ENCODE data around the gene KIF16B. TPM values are rescaled to one million over a fixed set of nuclear protein-coding genes. Genes with fewer than 3 reads are reported as not detected.

The KIF16B gene
- total and polyA plus RNA-seq, 2 donors (not counting 3 experiments of a cell fraction or from before 2014, with no cell fraction given) = 2.9 to 8.8 TPM

DNA sequence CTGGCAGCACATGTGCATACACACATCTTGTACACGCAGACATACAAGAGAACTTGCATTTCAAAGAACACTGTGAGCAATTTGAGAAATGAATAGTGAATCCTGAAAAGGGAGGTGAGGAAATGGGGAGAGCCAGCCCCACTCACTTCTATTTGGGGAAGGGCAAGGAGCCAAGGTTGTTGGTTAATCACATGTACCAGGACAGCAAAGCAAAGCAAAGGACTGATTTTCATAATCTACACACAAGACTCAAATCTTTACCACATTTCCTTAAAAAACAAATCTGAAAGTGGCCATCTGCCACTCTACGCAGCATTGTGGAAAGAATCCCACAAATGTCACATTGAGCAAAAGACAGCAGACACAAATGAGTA lies 35.0 kb upstream of the KIF16B start:
- H3K9ac ChIP-seq (replicated peaks; ENCODE audit: extremely low read depth, insufficient read depth, low read length) = no peak overlapping the region
- DNase-seq (ENCODE audit: low read depth, low spot score) (no peak), FAIRE-seq (no peak)
- no peak overlapping the region for H2AFZ ChIP-seq (ENCODE audit: low read depth, low read length)
- no peaks in the 10 kb centered on the region for H3K79me2 ChIP-seq (ENCODE audit: control insufficient read depth, insufficient read depth, low read length)
- POLR2A ChIA-PET = no interaction called here
- no peaks in the 10 kb centered on the region for H3K4me1 ChIP-seq (ENCODE audit: control insufficient read depth, extremely low read depth, insufficient read depth, low read length)
- dilution Hi-C loops (cut with MboI; ENCODE audit: extremely low pct_ligation_motif_present, low sequenced_read_pairs) = no loop called here
- H3K27me3 ChIP-seq (ENCODE audit: control insufficient read depth in 2 of 2, insufficient read depth in 2 of 2, low read length in 2 of 2) = no peaks in the 10 kb centered on the region
- intact Hi-C loops (cut with micrococcal nuclease) = no loop called here
- H3K4me2 ChIP-seq (ENCODE audit: insufficient read depth, low read length) = no peak overlapping the region
- H3K4me3 ChIP-seq (replicated peaks in 1 of 3; ENCODE audit: insufficient read depth in 1 of 3, low read depth in 1 of 3, low read length in 3 of 3) = no peak overlapping the region
- BruUV-seq (replicated peaks) = no TSS peak
- H4K20me1 ChIP-seq (replicated peaks; ENCODE audit: control insufficient read depth, extremely low read depth, insufficient read depth, low read length) = no peaks in the 10 kb centered on the region
- no peaks in the 10 kb centered on the region for H3K9me1 ChIP-seq (replicated peaks; ENCODE audit: control insufficient read depth, extremely low read depth, insufficient read depth, low read length)
- no peaks in the 10 kb centered on the region for H3K36me3 ChIP-seq (ENCODE audit: control insufficient read depth in 2 of 2, extremely low read depth in 1 of 2, insufficient read depth in 2 of 2, low read length in 2 of 2)
- CTCF ChIA-PET = no interaction called here
- TF ChIP-seq POLR2AphosphoS5 (IDR thresholded peaks at IDR 0.05; ENCODE audit: insufficient read depth, low read depth, low read length) (no peak), POLR2A (IDR thresholded peaks at IDR 0.05; ENCODE audit: low read depth, low read length) (no peak), GATA2 (IDR thresholded peaks at IDR 0.05; ENCODE audit: insufficient read depth, insufficient read length, low read depth, low read length) (no peak), JUN (IDR thresholded peaks at IDR 0.05; ENCODE audit: borderline replicate concordance, insufficient read depth, insufficient read length, low read depth) (no peak), FOS (IDR thresholded peaks at IDR 0.05; ENCODE audit: borderline replicate concordance, insufficient read depth, low read length) (no peak), MYC (IDR thresholded peaks at IDR 0.05; ENCODE audit: low read depth, low read length) (no peak)
- TF ChIP-seq, protein P1, sequence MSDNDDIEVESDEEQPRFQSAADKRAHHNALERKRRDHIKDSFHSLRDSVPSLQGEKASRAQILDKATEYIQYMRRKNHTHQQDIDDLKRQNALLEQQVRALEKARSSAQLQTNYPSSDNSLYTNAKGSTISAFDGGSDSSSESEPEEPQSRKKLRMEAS (IDR thresholded peaks at IDR 0.05; ENCODE audit: insufficient read depth, insufficient read length) = no peak
- TF ChIP-seq, protein P2, sequence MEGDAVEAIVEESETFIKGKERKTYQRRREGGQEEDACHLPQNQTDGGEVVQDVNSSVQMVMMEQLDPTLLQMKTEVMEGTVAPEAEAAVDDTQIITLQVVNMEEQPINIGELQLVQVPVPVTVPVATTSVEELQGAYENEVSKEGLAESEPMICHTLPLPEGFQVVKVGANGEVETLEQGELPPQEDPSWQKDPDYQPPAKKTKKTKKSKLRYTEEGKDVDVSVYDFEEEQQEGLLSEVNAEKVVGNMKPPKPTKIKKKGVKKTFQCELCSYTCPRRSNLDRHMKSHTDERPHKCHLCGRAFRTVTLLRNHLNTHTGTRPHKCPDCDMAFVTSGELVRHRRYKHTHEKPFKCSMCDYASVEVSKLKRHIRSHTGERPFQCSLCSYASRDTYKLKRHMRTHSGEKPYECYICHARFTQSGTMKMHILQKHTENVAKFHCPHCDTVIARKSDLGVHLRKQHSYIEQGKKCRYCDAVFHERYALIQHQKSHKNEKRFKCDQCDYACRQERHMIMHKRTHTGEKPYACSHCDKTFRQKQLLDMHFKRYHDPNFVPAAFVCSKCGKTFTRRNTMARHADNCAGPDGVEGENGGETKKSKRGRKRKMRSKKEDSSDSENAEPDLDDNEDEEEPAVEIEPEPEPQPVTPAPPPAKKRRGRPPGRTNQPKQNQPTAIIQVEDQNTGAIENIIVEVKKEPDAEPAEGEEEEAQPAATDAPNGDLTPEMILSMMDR (IDR thresholded peaks at IDR 0.05; ENCODE audit: extremely low read depth in 1 of 2, insufficient read depth in 1 of 2, low read depth in 1 of 2, low read length in 2 of 2) = no peak
- H3K9me3 ChIP-seq (replicated peaks; ENCODE audit: control insufficient read depth, insufficient read depth, low read length) = no peaks in the 10 kb centered on the region
- no peak overlapping the region for H3K27ac ChIP-seq (ENCODE audit: insufficient read depth, low read depth, low read length)
